SK-N-SH treated with all-trans-retinoic acid at 6 μM for 48 hours (cell line): ENCODE measurements around the gene OPN1SW.

ENCODE experiments used
- ATAC-seq: fragments of 200-7000 bp; cut with Tn5 transposase; 3 replicates; pipeline ENCODE4 v1.9.1; 2020; ENCODE audit warnings: mild to moderate bottlenecking, moderate library complexity
- ARNTL ChIP-seq: fragments of 450-650 bp; formaldehyde crosslinking; IDR thresholded peaks from 2 replicates; pipeline ENCODE4 v1.5.0; 2020; ENCODE audit warnings: low read depth, mild to moderate bottlenecking, moderate library complexity, borderline replicate concordance
- CREB5 ChIP-seq: fragments of 250-450 bp; sonication (Bioruptor Pico); IDR thresholded peaks from 2 replicates; pipeline ENCODE4 v1.5.1; 2020; ENCODE audit warnings: low read depth, mild to moderate bottlenecking, moderate library complexity
- CSDC2 ChIP-seq: fragments of 250-450 bp; sonication (Bioruptor Pico); IDR thresholded peaks from 2 replicates; pipeline ENCODE4 v1.5.0; 2020; ENCODE audit warnings: mild to moderate bottlenecking, moderate library complexity
- CSRNP3 ChIP-seq: fragments of 250-450 bp; sonication (Bioruptor Pico); IDR thresholded peaks from 2 replicates; pipeline ENCODE4 v1.5.1; 2021; ENCODE audit warnings: mild to moderate bottlenecking, moderate library complexity
- ESRRG ChIP-seq: fragments of 250-450 bp; sonication (Bioruptor Pico); IDR thresholded peaks from 2 replicates; pipeline ENCODE4 v1.6.1; 2021; ENCODE audit warnings: mild to moderate bottlenecking
- GLIS3 ChIP-seq: fragments of 250-450 bp; sonication (Bioruptor Pico); IDR thresholded peaks from 2 replicates; pipeline ENCODE4 v1.5.0; 2020; ENCODE audit warnings: mild to moderate bottlenecking, moderate library complexity
- ISL1 ChIP-seq: fragments of 250-450 bp; sonication (Bioruptor Pico); IDR thresholded peaks from 2 replicates; pipeline ENCODE4 v2.1.2; 2022; ENCODE audit warnings: mild to moderate bottlenecking, moderate library complexity
- PATZ1 ChIP-seq: fragments of 250-450 bp; sonication (Bioruptor Pico); IDR thresholded peaks from 2 replicates; pipeline ENCODE4 v1.8.0; 2020; ENCODE audit warnings: mild to moderate bottlenecking, moderate library complexity, borderline replicate concordance
- POU6F1 ChIP-seq: fragments of 250-450 bp; sonication (Bioruptor Pico); IDR thresholded peaks from 2 replicates; pipeline ENCODE4 v1.8.0; 2021; ENCODE audit warnings: low read depth, mild to moderate bottlenecking, moderate library complexity, borderline replicate concordance
- PPARA ChIP-seq: fragments of 250-450 bp; sonication (Bioruptor Pico); IDR thresholded peaks from 2 replicates; pipeline ENCODE4 v1.5.0; 2020; ENCODE audit warnings: mild to moderate bottlenecking, borderline replicate concordance
- SNAI2 ChIP-seq: fragments of 250-450 bp; sonication (Bioruptor Pico); IDR thresholded peaks from 2 replicates; pipeline ENCODE4 v1.5.0; 2020; ENCODE audit warnings: mild to moderate bottlenecking, moderate library complexity
- TCF4 ChIP-seq: fragments of 250-450 bp; sonication (Bioruptor Pico); IDR thresholded peaks from 2 replicates; pipeline ENCODE4 v1.8.0; 2021; ENCODE audit warnings: mild to moderate bottlenecking, moderate library complexity, borderline replicate concordance
- TSHZ2 ChIP-seq: fragments of 250-450 bp; sonication (Bioruptor Pico); IDR thresholded peaks from 2 replicates; pipeline ENCODE4 v1.5.0; 2020; ENCODE audit warnings: mild to moderate bottlenecking, moderate library complexity
- ZC3H10 ChIP-seq: fragments of 250-450 bp; sonication (Bioruptor Pico); IDR thresholded peaks from 2 replicates; pipeline ENCODE4 v1.5.1; 2021; ENCODE audit warnings: mild to moderate bottlenecking, moderate library complexity
- ZFP3 ChIP-seq: fragments of 250-450 bp; sonication (Bioruptor Pico); IDR thresholded peaks from 2 replicates; pipeline ENCODE4 v1.5.0; 2020; ENCODE audit warnings: mild to moderate bottlenecking, moderate library complexity
- ZFP30 ChIP-seq: fragments of 450-650 bp; formaldehyde crosslinking; IDR thresholded peaks from 2 replicates; pipeline ENCODE4 v1.5.0; 2022; ENCODE audit warnings: mild to moderate bottlenecking, moderate library complexity
- ZNF565 ChIP-seq: fragments of 450-650 bp; formaldehyde crosslinking; conservative IDR thresholded peaks from 2 replicates; pipeline ENCODE4 v1.5.0; 2020; ENCODE audit warnings: low read depth, mild to moderate bottlenecking, moderate library complexity
- ZNF70 ChIP-seq: fragments of 450-650 bp; formaldehyde crosslinking; IDR thresholded peaks from 2 replicates; pipeline ENCODE4 v1.5.0; 2020; ENCODE audit warnings: mild to moderate bottlenecking, moderate library complexity
- ZNF8 ChIP-seq: fragments of 450-650 bp; formaldehyde crosslinking; IDR thresholded peaks from 2 replicates; pipeline ENCODE4 v1.5.0; 2020; ENCODE audit warnings: mild to moderate bottlenecking, moderate library complexity

OPN1SW gene

GRCh38 chr7:128790315-128791041 is 14.9 kb upstream of the OPN1SW start:
- TF ChIP-seq POU6F1 (CRISPR knock-in tag) (no peak), ZNF8 (CRISPR knock-in tag) (no peak), CSDC2 (CRISPR knock-in tag) (no peak), ZC3H10 (CRISPR knock-in tag) (no peak), TSHZ2 (CRISPR knock-in tag) (0 out of 2 replicates have a peak, but pooled peaks have one; percentile 41)
- ATAC-seq: peak; percentile 13; the same call in 2 of the 3 replicates

- TF ChIP-seq ARNTL (CRISPR knock-in tag) (no peak), CREB5 (CRISPR knock-in tag) (no peak), ZFP3 (CRISPR knock-in tag) (no peak), ZFP30 (CRISPR knock-in tag) (no peak), ZNF70 (CRISPR knock-in tag) (no peak), PATZ1 (CRISPR knock-in tag) (no peak), ZC3H10 (CRISPR knock-in tag) (no peak), TSHZ2 (CRISPR knock-in tag) (no peak), SNAI2 (no peak), ESRRG (no peak), CSDC2 (CRISPR knock-in tag) (no peak), GLIS3 (CRISPR knock-in tag) (no peak), TCF4 (CRISPR knock-in tag) (no peak), PPARA (no peak), POU6F1 (CRISPR knock-in tag) (no peak), CSRNP3 (no peak), ISL1 (CRISPR knock-in tag) (no peak), ZNF8 (CRISPR knock-in tag) (no peak), ZNF565 (CRISPR knock-in tag) (no peak)
- ATAC-seq: no peak
Measured at GRCh38 chr7:128788446-128789412, 13.1 kb upstream of the OPN1SW start.
